HEK293 (cell line): ENCODE data around the gene CLEC16A.

Experiments used
- CTCF ChIA-PET: fragments of 350-600 bp; formaldehyde crosslinking; extraction: SDS; loops from one replicate; lab custom pipeline; 2021; ENCODE audit warnings: antibody characterized with exemption; lab: Yijun Ruan, JAX
- POLR2A ChIA-PET: fragments of 300-600 bp; formaldehyde crosslinking; extraction: SDS; loops from one replicate; lab custom pipeline; 2020; ENCODE audit warnings: antibody characterized with exemption, inconsistent platforms; lab: Yijun Ruan, JAX
- H3K27ac ChIP-seq: fragments of 200-500 bp; sonication (Bioruptor generic); 2 replicates; pipeline ENCODE4 v1.5.1; 2014; ENCODE audit warnings: low read depth, low read length, control low read depth, inconsistent platforms; ENCODE audit errors: extremely low read depth
- H3K36me3 ChIP-seq, 2 experiments: fragments of 200-500 bp in 1 of 2; sonication (Bioruptor generic) in 1 of 2; 1 replicate in 1 of 2; 2 replicates in 1 of 2; pipeline ENCODE4 v1.5.1; 2014 to 2017; ENCODE audit warnings: inconsistent platforms in 2 of 2, low read length in 2 of 2; ENCODE audit not compliant: control insufficient read depth in 2 of 2, insufficient read depth in 1 of 2
- H3K4me1 ChIP-seq: fragments of 200-500 bp; sonication (Bioruptor generic); 2 replicates; pipeline ENCODE4 v1.5.1; 2014; ENCODE audit warnings: mild to moderate bottlenecking, low read length, inconsistent platforms; ENCODE audit not compliant: control insufficient read depth, insufficient read depth
- H3K4me3 ChIP-seq: 2 replicates; pipeline ENCODE4 v1.5.1; 2011; ENCODE audit warnings: low read depth, mild to moderate bottlenecking, control low read depth, low read length, moderate library complexity
- H3K9me3 ChIP-seq: fragments of 200-500 bp; sonication (Bioruptor generic); 2 replicates; pipeline ENCODE4 v1.5.1; 2014; ENCODE audit warnings: low read depth, low read length, inconsistent platforms; ENCODE audit not compliant: control insufficient read depth, insufficient read depth
- BCL11B ChIP-seq: fragments of 450-650 bp; formaldehyde crosslinking; IDR thresholded peaks from 2 replicates; pipeline ENCODE4 v1.5.1; 2016; ENCODE audit warnings: low read depth, missing biosample characterization, missing genetic modification characterization
- GLI4 ChIP-seq: fragments of 450-650 bp; formaldehyde crosslinking; IDR thresholded peaks from 2 replicates; pipeline ENCODE4 v1.5.1; 2016; ENCODE audit warnings: missing biosample characterization, missing genetic modification characterization
- HOXC10 ChIP-seq: sonication (generic); formaldehyde crosslinking; IDR thresholded peaks from 2 replicates; pipeline ENCODE4 v1.8.1; 2023; ENCODE audit warnings: mild to moderate bottlenecking, missing genetic modification reagents
- KLF8 ChIP-seq: fragments of 450-650 bp; formaldehyde crosslinking; IDR thresholded peaks from 2 replicates; pipeline ENCODE4 v1.5.1; 2016; ENCODE audit warnings: missing biosample characterization, missing genetic modification characterization
- MYNN ChIP-seq: fragments of 450-650 bp; formaldehyde crosslinking; IDR thresholded peaks from 2 replicates; pipeline ENCODE4 v1.5.1; 2016; ENCODE audit warnings: missing biosample characterization, missing genetic modification characterization, borderline replicate concordance
- OSR2 ChIP-seq: fragments of 450-650 bp; formaldehyde crosslinking; IDR thresholded peaks from 2 replicates; pipeline ENCODE4 v1.5.1; 2016; ENCODE audit warnings: missing biosample characterization, missing genetic modification characterization
- SETDB1 ChIP-seq: IDR thresholded peaks from one replicate; pipeline ENCODE4 v1.6.1; 2017; ENCODE audit warnings: mild to moderate bottlenecking, low read length, moderate library complexity, mixed read lengths; ENCODE audit not compliant: insufficient read length
- ZBTB20 ChIP-seq: fragments of 450-650 bp; formaldehyde crosslinking; IDR thresholded peaks from 2 replicates; pipeline ENCODE4 v1.5.1; 2016; ENCODE audit warnings: missing biosample characterization, missing genetic modification characterization
- ZFP37 ChIP-seq: fragments of 450-650 bp; formaldehyde crosslinking; IDR thresholded peaks from 2 replicates; pipeline ENCODE4 v1.5.1; 2016; ENCODE audit warnings: missing biosample characterization, missing genetic modification characterization
- ZNF10 ChIP-seq: fragments of 450-650 bp; formaldehyde crosslinking; IDR thresholded peaks from 2 replicates; pipeline ENCODE4 v1.5.1; 2017; ENCODE audit warnings: missing biosample characterization, missing genetic modification characterization
- ZNF274 ChIP-seq, 2 experiments: fragments of 200-500 bp in 1 of 2; fragments of 450-650 bp in 1 of 2; sonication (Bioruptor generic) in 1 of 2; formaldehyde crosslinking in 1 of 2; IDR thresholded peaks; 2 replicates each; pipeline versions ENCODE4 v1.5.1 to v1.6.1; 2014 to 2016; ENCODE audit warnings: borderline replicate concordance in 1 of 2, inconsistent platforms in 1 of 2, low read length in 1 of 2, missing biosample characterization in 1 of 2, missing genetic modification characterization in 1 of 2
- ZNF510 ChIP-seq: fragments of 450-650 bp; formaldehyde crosslinking; IDR thresholded peaks from 2 replicates; pipeline ENCODE4 v1.5.1; 2018; ENCODE audit warnings: mild to moderate bottlenecking, missing genetic modification characterization, missing biosample characterization; ENCODE audit not compliant: insufficient replicate concordance
- ZNF544 ChIP-seq: fragments of 450-650 bp; formaldehyde crosslinking; IDR thresholded peaks from 2 replicates; pipeline ENCODE4 v1.5.0; 2017; ENCODE audit warnings: missing biosample characterization, missing genetic modification characterization
- ZNF549 ChIP-seq: fragments of 450-650 bp; IDR thresholded peaks from 2 replicates; pipeline ENCODE4 v1.5.1; 2018; ENCODE audit warnings: missing biosample characterization, missing genetic modification characterization, mild to moderate bottlenecking, inconsistent platforms, moderate library complexity
- ZNF561 ChIP-seq: fragments of 450-650 bp; IDR thresholded peaks from 2 replicates; pipeline ENCODE4 v1.5.1; 2018; ENCODE audit warnings: missing biosample characterization, missing genetic modification characterization, borderline replicate concordance
- ZNF626 ChIP-seq: fragments of 450-650 bp; sonication (Bioruptor Pico); formaldehyde crosslinking; IDR thresholded peaks from 2 replicates; pipeline ENCODE4 v1.5.1; 2018; ENCODE audit warnings: missing biosample characterization, missing genetic modification characterization, inconsistent platforms
- ZNF658 ChIP-seq: fragments of 450-650 bp; formaldehyde crosslinking; IDR thresholded peaks from 2 replicates; pipeline ENCODE4; 2016; ENCODE audit warnings: missing biosample characterization, missing genetic modification characterization
- ZNF677 ChIP-seq: fragments of 450-650 bp; IDR thresholded peaks from 2 replicates; pipeline ENCODE4 v1.5.0; 2018; ENCODE audit warnings: missing biosample characterization, mild to moderate bottlenecking, missing genetic modification characterization, moderate library complexity
- ZNF792 ChIP-seq: fragments of 450-650 bp; formaldehyde crosslinking; IDR thresholded peaks from 2 replicates; pipeline ENCODE4 v1.5.1; 2016; ENCODE audit warnings: missing biosample characterization, missing genetic modification characterization
- ZNF830 ChIP-seq: fragments of 450-650 bp; IDR thresholded peaks from 2 replicates; pipeline ENCODE4 v1.5.0; 2018; ENCODE audit warnings: missing biosample characterization, missing genetic modification characterization, low read depth, mild to moderate bottlenecking, moderate library complexity
- ZSCAN16 ChIP-seq: fragments of 450-650 bp; formaldehyde crosslinking; IDR thresholded peaks from 2 replicates; pipeline ENCODE4 v1.5.1; 2016; ENCODE audit warnings: missing biosample characterization, missing genetic modification characterization
- TF ChIP-seq, protein P1 (sequence below): fragments of 450-650 bp; formaldehyde crosslinking; IDR thresholded peaks from 2 replicates; pipeline ENCODE4 v1.5.1; 2016; ENCODE audit warnings: missing biosample characterization, missing genetic modification characterization
- TF ChIP-seq, protein P2 (sequence below): fragments of 450-650 bp; formaldehyde crosslinking; IDR thresholded peaks from 2 replicates; pipeline ENCODE4 v1.5.1; 2016; ENCODE audit warnings: missing biosample characterization, missing genetic modification characterization
- TF ChIP-seq, protein P3 (sequence below): fragments of 450-650 bp; formaldehyde crosslinking; IDR thresholded peaks from 2 replicates; pipeline ENCODE4 v1.5.1; 2017; ENCODE audit warnings: missing biosample characterization, missing genetic modification characterization

The CLEC16A gene

DNA sequence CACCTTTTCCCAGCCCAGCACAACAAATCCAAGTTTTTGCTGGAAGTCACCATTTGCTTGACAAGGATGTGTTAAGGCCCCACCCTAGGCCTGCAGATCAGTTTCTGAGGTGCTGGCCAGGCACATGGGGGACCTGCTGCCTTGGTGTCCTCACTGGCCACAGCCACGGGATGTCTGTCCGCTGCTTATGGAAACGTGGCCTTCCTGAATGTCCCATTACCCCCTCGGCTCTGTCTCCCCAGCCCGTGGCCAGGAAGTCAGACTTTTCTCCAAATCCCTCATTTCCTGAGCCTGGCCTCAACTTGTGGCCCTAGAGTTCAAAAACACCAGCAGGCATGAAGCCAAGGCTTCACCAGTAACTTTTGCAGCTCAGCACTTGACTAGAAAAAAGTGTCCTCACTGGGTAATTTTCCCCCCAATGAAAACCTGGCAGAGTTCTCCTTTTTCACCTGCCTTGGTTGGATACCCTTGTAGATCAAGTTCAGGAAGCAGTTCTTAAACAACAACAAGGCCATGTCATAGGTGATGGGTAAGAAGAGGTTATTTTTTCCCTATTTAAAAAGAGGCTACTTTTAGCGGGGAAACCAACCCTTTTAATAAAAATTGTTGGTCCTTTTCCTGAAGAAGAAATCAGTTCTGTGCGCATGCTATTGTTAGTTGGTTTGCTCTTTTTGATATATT lies 230.9 kb downstream of the CLEC16A start:
- POLR2A ChIA-PET: no interaction called here
- TF ChIP-seq, protein P1, sequence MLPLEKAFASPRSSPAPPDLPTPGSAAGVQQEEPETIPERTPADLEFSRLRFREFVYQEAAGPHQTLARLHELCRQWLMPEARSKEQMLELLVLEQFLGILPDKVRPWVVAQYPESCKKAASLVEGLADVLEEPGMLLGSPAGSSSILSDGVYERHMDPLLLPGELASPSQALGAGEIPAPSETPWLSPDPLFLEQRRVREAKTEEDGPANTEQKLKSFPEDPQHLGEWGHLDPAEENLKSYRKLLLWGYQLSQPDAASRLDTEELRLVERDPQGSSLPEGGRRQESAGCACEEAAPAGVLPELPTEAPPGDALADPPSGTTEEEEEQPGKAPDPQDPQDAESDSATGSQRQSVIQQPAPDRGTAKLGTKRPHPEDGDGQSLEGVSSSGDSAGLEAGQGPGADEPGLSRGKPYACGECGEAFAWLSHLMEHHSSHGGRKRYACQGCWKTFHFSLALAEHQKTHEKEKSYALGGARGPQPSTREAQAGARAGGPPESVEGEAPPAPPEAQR (tag by site-specific recombination): no peak
- TF ChIP-seq ZFP37 (tag by site-specific recombination): no peak
- no peak for TF ChIP-seq GLI4 (tag by site-specific recombination)
- no peak for TF ChIP-seq ZNF274 (IDR thresholded peaks at IDR 0.05; ENCODE audit: low read length)
- no peak for TF ChIP-seq ZNF274 (tag by site-specific recombination; IDR thresholded peaks at IDR 0.05; ENCODE audit: borderline replicate concordance)
- TF ChIP-seq ZNF830 (tag by site-specific recombination): no peak
- TF ChIP-seq ZNF549: no peak
- Histone ChIP-seq H3K36me3 (peaks cover 0 to 11% of the 10 kb centered on the region in 2 experiments; a peak in 1 of 3 replicates), H3K4me1 (no peaks in the 10 kb centered on the region), H3K4me3 (no peak overlapping the region), H3K27ac (no peak overlapping the region), H3K9me3 (no peaks in the 10 kb centered on the region)
- CTCF ChIA-PET: no interaction called here

DNA sequence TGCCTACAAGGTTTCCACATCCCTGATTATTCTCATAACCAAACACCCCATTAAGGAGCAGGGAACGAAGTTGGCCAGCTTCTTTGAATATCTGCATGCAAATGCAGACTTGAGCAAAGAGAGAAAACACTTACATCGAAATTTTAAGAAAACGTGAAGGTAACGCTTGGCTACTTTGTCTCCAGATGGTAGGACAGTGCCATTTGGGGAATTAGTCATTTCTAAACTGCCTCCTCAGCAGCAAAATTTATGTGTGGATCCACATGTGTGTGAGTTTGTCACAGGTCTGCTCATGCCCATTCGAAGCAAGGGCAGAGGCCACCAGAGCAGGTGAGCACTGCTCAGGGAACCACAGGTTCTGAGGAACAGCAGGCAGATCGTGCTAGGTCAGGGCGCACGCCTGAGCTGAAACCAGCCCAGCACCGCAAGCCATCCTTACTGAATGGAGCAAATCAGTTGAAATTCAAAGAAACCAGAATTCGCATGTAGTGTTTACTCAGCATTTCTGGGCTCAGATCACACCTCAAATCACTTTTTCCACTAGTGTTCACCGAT lies 231.5 kb downstream of the CLEC16A start:
- Histone ChIP-seq H3K9me3 (no peaks in the 10 kb centered on the region), H3K27ac (no peak overlapping the region), H3K36me3 (peaks cover 0 to 11% of the 10 kb centered on the region in 2 experiments; a peak in 1 of 3 replicates), H3K4me3 (no peak overlapping the region), H3K4me1 (no peaks in the 10 kb centered on the region)
- ChIA-PET POLR2A (no interaction called here), CTCF (no interaction called here)
- no peak for TF ChIP-seq MYNN (tag by site-specific recombination)
- TF ChIP-seq ZNF677 (tag by site-specific recombination): no peak
- no peak for TF ChIP-seq HOXC10 (CRISPR knock-in tag)
- no peak for TF ChIP-seq ZBTB20 (tag by site-specific recombination)
- TF ChIP-seq KLF8 (tag by site-specific recombination): no peak
- TF ChIP-seq ZNF792 (tag by site-specific recombination): no peak
- no peak for TF ChIP-seq ZFP37 (tag by site-specific recombination)
- no peak for TF ChIP-seq ZNF658 (tag by site-specific recombination)
- TF ChIP-seq ZNF544 (tag by site-specific recombination): no peak
- TF ChIP-seq ZSCAN16: no peak
- no peak for TF ChIP-seq ZNF626 (tag by site-specific recombination)
- no peak for TF ChIP-seq ZNF10 (tag by site-specific recombination)
- no peak for TF ChIP-seq SETDB1
- TF ChIP-seq ZNF561: no peak
- TF ChIP-seq, protein P2, sequence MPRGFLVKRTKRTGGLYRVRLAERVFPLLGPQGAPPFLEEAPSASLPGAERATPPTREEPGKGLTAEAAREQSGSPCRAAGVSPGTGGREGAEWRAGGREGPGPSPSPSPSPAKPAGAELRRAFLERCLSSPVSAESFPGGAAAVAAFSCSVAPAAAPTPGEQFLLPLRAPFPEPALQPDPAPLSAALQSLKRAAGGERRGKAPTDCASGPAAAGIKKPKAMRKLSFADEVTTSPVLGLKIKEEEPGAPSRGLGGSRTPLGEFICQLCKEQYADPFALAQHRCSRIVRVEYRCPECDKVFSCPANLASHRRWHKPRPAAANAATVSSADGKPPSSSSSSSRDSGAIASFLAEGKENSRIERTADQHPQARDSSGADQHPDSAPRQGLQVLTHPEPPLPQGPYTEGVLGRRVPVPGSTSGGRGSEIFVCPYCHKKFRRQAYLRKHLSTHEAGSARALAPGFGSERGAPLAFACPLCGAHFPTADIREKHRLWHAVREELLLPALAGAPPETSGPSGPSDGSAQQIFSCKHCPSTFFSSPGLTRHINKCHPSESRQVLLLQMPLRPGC (tag by site-specific recombination): no peak
- TF ChIP-seq, protein P3, sequence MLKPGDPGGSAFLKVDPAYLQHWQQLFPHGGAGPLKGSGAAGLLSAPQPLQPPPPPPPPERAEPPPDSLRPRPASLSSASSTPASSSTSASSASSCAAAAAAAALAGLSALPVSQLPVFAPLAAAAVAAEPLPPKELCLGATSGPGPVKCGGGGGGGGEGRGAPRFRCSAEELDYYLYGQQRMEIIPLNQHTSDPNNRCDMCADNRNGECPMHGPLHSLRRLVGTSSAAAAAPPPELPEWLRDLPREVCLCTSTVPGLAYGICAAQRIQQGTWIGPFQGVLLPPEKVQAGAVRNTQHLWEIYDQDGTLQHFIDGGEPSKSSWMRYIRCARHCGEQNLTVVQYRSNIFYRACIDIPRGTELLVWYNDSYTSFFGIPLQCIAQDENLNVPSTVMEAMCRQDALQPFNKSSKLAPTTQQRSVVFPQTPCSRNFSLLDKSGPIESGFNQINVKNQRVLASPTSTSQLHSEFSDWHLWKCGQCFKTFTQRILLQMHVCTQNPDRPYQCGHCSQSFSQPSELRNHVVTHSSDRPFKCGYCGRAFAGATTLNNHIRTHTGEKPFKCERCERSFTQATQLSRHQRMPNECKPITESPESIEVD (tag by site-specific recombination): no peak
- no peak for TF ChIP-seq BCL11B (tag by site-specific recombination)
- no peak for TF ChIP-seq ZNF510 (tag by site-specific recombination)
- TF ChIP-seq OSR2 (tag by site-specific recombination): no peak
